ENCODE measurements around the gene CLDN8.

CLDN8 gene

DNA sequence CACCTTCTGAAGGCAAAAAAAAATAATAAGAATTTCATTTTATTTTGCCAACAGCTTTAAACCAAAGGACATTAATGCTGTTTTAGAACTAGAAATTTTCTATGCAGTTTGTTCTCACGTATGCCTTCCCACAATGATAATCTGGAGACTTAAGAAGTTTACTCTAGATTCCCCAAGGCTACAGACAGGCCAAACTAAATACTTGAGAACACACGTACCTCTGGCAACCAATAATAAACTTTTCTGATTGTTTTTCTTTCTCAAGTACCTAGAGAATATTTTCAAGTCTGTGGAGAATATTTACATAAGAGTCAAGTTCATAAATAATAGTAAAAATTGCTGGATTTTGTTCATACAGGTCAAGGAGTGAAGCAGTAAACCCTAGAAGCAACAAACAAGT is 15.9 kb downstream of the CLDN8 start:
- no peak for DNase-seq

- DNase-seq: peak; percentile 39
These were observed 21.1 kb downstream of the CLDN8 start for GRCh38 chr21:30194701-30195299.

- no peak for DNase-seq
These were observed 22.7 kb downstream of the CLDN8 start for GRCh38 chr21:30193201-30193600.

GRCh38 chr21:30190554-30190953 is 25.3 kb downstream of the CLDN8 start:
- no peak for DNase-seq

GRCh38 chr21:30189773-30190172 is 26.1 kb downstream of the CLDN8 start:
- no peak for DNase-seq

GRCh38 chr21:30186242-30186641 is 29.7 kb downstream of the CLDN8 start:
- DNase-seq: no peak

DNA sequence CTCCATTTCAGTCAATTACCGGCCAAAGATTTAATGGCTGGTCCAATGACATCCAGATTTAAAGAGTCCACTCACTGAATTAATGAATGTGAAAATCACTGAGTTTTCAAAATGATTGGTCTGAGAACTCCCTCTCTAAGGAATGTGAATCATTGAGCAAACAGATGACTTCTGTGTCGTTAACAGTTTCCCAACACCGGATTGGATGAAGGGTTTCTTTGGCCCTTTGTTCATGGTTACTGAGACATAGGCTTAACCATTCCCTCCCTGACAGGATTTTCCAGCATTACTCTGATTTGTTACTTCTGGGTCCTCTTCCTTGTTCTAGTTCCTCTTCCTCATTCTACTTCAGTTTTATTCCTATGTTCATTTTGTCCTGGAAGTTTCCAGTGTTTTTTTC is 47.8 kb downstream of the CLDN8 start:
- no peak for DNase-seq

DNA sequence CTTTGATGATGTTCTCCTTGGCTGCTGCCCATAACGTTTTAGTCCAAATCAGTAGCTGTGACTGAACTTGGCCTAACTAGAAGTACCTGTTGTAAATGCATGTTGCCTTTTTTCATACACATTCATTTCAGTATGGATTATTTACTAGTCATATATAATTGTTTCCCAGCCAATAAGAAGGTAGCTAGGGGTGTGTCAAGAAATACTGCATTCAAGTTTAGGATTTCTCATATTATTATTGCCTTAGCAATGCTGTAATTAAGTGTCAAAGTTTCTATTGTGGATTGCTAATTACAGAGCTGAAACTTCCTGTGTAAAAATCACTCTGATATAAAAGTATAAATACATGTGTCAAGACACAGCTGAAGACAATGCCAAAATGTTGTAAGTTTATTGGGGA is 49.2 kb downstream of the CLDN8 start, which contains the start of gene CLDN17:
Gene CLDN17 (minus strand): TSS at position 101 of the 400 bp plus-strand sequence. CDS start 188 bp downstream, outside the sequence.
- no peak for DNase-seq

GRCh38 chr21:30166171-30166570 is 49.7 kb downstream of the CLDN8 start:
- DNase-seq: no peak

DNA sequence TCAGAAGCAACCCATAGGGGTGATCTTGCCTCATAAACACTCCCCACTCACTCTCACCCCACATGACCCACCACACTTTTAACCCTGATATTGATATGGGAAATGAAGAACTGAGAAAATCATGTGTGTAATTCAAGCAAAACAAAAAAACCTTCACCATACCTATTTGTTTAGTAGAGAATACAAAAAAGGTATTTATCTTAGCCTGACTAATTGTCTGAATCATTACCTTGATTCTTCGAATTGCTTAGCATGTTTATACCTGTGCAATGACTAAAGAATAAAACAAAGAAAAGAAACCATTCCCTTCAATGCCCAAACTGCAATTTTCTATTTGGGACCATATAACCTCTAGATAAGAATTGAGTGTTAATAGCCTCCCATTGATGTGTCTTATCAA is 51.1 kb downstream of the CLDN8 start:
- no peak for DNase-seq
